ENCODE measurements around the gene SMG6. TPM values are rescaled to one million over a fixed set of nuclear protein-coding genes. Genes with fewer than 3 reads are reported as not detected.

Gene SMG6
- total and polyA plus RNA-seq, 2 donors (not counting 1 experiment from before 2014, with no cell fraction given): 10.6 to 35.5 TPM

- CTCF ChIA-PET: interaction anchor here (0.8 to 1.6 kb wide), 4 partner anchors 10 to 159 kb away, joined by 3 to 4 read pairs (median 4); partner anchors contain the start of gene HIC1
- Mint-ChIP-seq H3K27me3 (no peaks in the 10 kb centered on the region), H3K4me1 (peaks cover 28% of the 10 kb centered on the region), H3K9me3 (ENCODE audit: insufficient read depth) (no peaks in the 10 kb centered on the region), H3K4me3 (no peak overlapping the region), H3K27ac (no peak overlapping the region)
- intact Hi-C loops (cut with micrococcal nuclease): no loop called here
- 98% methylated on average over 9 of the region's 11 CpGs for WGBS (ENCODE audit: insufficient coverage)
- H2AFZ ChIP-seq (ENCODE audit: insufficient read depth, low read depth, low read length, poor library complexity, severe bottlenecking): no peak overlapping the region
- peaks cover 18 to 23% of the 10 kb centered on the region in 2 donors for H3K4me1 ChIP-seq (ENCODE audit: control insufficient read depth in 2 of 2, insufficient read depth in 2 of 2, low read length in 2 of 2)
- no peak overlapping the region for H3K4me3 ChIP-seq (ENCODE audit: control extremely low read depth in 1 of 5, extremely low read depth in 1 of 5, insufficient read depth in 1 of 5, low read depth in 2 of 5, low read length in 4 of 5)
- peaks cover 0 to 7% (median 0%) of the 10 kb centered on the region in 3 donors for H3K9me3 ChIP-seq (ENCODE audit: control extremely low read depth in 1 of 3, control insufficient read depth in 2 of 3, insufficient read depth in 1 of 3, low read length in 2 of 3)
- H3K4me2 ChIP-seq (replicated peaks; ENCODE audit: low read depth, low read length, poor library complexity, severe bottlenecking): no peak overlapping the region
- peaks cover 18% of the 10 kb centered on the region for H3K79me2 ChIP-seq (ENCODE audit: control insufficient read depth, insufficient read depth, low read length)
- TF ChIP-seq, protein P1, sequence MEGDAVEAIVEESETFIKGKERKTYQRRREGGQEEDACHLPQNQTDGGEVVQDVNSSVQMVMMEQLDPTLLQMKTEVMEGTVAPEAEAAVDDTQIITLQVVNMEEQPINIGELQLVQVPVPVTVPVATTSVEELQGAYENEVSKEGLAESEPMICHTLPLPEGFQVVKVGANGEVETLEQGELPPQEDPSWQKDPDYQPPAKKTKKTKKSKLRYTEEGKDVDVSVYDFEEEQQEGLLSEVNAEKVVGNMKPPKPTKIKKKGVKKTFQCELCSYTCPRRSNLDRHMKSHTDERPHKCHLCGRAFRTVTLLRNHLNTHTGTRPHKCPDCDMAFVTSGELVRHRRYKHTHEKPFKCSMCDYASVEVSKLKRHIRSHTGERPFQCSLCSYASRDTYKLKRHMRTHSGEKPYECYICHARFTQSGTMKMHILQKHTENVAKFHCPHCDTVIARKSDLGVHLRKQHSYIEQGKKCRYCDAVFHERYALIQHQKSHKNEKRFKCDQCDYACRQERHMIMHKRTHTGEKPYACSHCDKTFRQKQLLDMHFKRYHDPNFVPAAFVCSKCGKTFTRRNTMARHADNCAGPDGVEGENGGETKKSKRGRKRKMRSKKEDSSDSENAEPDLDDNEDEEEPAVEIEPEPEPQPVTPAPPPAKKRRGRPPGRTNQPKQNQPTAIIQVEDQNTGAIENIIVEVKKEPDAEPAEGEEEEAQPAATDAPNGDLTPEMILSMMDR (IDR thresholded peaks at IDR 0.05): no peak
- no peak for TF ChIP-seq EZH2 (IDR thresholded peaks at IDR 0.05; ENCODE audit: borderline replicate concordance, insufficient read depth, low read depth, low read length, poor library complexity, severe bottlenecking)
- ATAC-seq (ENCODE audit: low read depth) (no peak), DNase-seq (no peak)
- no peaks in the 10 kb centered on the region for H3K27me3 ChIP-seq (replicated peaks in 1 of 4; ENCODE audit: control extremely low read depth in 1 of 4, control insufficient read depth in 3 of 4, insufficient read depth in 4 of 4, low read length in 3 of 4)
- peak overlapping the region in 1 of 2 donors; percentile 10 for H3K27ac ChIP-seq (ENCODE audit: low read length in 2 of 2)
- POLR2A ChIA-PET: no interaction called here
- H4K20me1 ChIP-seq (ENCODE audit: control insufficient read depth, insufficient read depth, low read length, poor library complexity, severe bottlenecking): no peaks in the 10 kb centered on the region
- H3K36me3 ChIP-seq (replicated peaks in 1 of 2; ENCODE audit: control extremely low read depth in 1 of 2, control insufficient read depth in 1 of 2, extremely low read depth in 1 of 2, insufficient read depth in 2 of 2, low read length in 1 of 2): no peaks in the 10 kb centered on the region
- no peak overlapping the region for H3K9ac ChIP-seq (ENCODE audit: low read length)
These were observed 90.2 kb downstream of the SMG6 start for GRCh38 chr17:2213291-2213960.

DNA sequence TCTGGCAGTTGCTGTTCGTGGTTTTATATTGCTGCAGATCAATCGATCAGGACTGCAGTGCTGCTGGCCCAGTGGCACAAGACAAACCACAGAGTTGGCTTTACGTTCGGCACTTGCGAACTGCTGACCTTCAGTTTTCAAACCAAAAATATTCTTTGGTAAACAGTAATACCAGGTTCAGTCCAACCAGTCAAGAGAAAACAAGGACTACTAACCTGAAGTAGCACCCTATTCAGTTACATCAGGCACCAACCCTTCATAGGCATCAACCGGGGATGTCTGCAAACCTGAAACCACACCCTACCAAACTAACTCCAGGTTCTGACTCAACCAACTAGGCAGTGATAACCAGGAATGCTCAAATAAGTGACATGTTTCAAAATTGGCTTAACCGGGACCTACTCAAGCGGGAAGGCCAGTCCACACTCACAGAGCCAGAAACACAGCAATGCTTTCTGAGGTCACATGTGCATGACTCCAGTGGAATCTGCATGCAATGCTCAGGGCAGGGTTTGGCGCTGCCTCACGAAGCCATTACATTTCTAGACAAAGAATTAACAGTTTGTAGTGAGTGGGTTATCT, 91.1 kb downstream of the SMG6 start:
- Histone ChIP-seq H3K9ac (ENCODE audit: low read length) (no peak overlapping the region), H3K4me2 (replicated peaks; ENCODE audit: low read depth, low read length, poor library complexity, severe bottlenecking) (no peak overlapping the region), H3K27me3 (replicated peaks in 1 of 4; ENCODE audit: control extremely low read depth in 1 of 4, control insufficient read depth in 3 of 4, insufficient read depth in 4 of 4, low read length in 3 of 4) (no peaks in the 10 kb centered on the region), H2AFZ (ENCODE audit: insufficient read depth, low read depth, low read length, poor library complexity, severe bottlenecking) (no peak overlapping the region), H3K9me3 (ENCODE audit: control extremely low read depth in 1 of 3, control insufficient read depth in 2 of 3, insufficient read depth in 1 of 3, low read length in 2 of 3) (no peaks in the 10 kb centered on the region), H3K4me1 (ENCODE audit: control insufficient read depth in 2 of 2, insufficient read depth in 2 of 2, low read length in 2 of 2) (peaks cover 17 to 21% of the 10 kb centered on the region in 2 donors), H3K4me3 (ENCODE audit: control extremely low read depth in 1 of 5, extremely low read depth in 1 of 5, insufficient read depth in 1 of 5, low read depth in 2 of 5, low read length in 4 of 5) (no peak overlapping the region), H4K20me1 (ENCODE audit: control insufficient read depth, insufficient read depth, low read length, poor library complexity, severe bottlenecking) (no peaks in the 10 kb centered on the region), H3K79me2 (ENCODE audit: control insufficient read depth, insufficient read depth, low read length) (peaks cover 16% of the 10 kb centered on the region), H3K27ac (ENCODE audit: low read length in 2 of 2) (no peak overlapping the region), H3K36me3 (replicated peaks in 1 of 2; ENCODE audit: control extremely low read depth in 1 of 2, control insufficient read depth in 1 of 2, extremely low read depth in 1 of 2, insufficient read depth in 2 of 2, low read length in 1 of 2) (no peaks in the 10 kb centered on the region)
- H3K9me3 Mint-ChIP-seq (ENCODE audit: insufficient read depth): no peaks in the 10 kb centered on the region
- no peak for DNase-seq
- TF ChIP-seq, protein P1 (IDR thresholded peaks at IDR 0.05): no peak
- TF ChIP-seq EZH2 (IDR thresholded peaks at IDR 0.05; ENCODE audit: borderline replicate concordance, insufficient read depth, low read depth, low read length, poor library complexity, severe bottlenecking): no peak
- peak overlapping the region; percentile 50 for H3K27ac Mint-ChIP-seq
- no peaks in the 10 kb centered on the region for H3K27me3 Mint-ChIP-seq
- CTCF ChIA-PET: interaction anchor here (1.0 to 1.6 kb wide), 2 partner anchors 11 to 32 kb away, joined by 3 to 4 read pairs; no protein-coding TSS in a partner anchor
- POLR2A ChIA-PET: no interaction called here
- ATAC-seq (ENCODE audit: low read depth): no peak
- no peak overlapping the region for H3K4me3 Mint-ChIP-seq
- intact Hi-C loops (cut with micrococcal nuclease): no loop called here
- peaks cover 26% of the 10 kb centered on the region for H3K4me1 Mint-ChIP-seq
- WGBS (ENCODE audit: insufficient coverage): 96% methylated on average over 8 of the region's 10 CpGs

All from B cell (primary cell).